Measurements from ENCODE around the gene TMBIM1.

Gene TMBIM1

DNA sequence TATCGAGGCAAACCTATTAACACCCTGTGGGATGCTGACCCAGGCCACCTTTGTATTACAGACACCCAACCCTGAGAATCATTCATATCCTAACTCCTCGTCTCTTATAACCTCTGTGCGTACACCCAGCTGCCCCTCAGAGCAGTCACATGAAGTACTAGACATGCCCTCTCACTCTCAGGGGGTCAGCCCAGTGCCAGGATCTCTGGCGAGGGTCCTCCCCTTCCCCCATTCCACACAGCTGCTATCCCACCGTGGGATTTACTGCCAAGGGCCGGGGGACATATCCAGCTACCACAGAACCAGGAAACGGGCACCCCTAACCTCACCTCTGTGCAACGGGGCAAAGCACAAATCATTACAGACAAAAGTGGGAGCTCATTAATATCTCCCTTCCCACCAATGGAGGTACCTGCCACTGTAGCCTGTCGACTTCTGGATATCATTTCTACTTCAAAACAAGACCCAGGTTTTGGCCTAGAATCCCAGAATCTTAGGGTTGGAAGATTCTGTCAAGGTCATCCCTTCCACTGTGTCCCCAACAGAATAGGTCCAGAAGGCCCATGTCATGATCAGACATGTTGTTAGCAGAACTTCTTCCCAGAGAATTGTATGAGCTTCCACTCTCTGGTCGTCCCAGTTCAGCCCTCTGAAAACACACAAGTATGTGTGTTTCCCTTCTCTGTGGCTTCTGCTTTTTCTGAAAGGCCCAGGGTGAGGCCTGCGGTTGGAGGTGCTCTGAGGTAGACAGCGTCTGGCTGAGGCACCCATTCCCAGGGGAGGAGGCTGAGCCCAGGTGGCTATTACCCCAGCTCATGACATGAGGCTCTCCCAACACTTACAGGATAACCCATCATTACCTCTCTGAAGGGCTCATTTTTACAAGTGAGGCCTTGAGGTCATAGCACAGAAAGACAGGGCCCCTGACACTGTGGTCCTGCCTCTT is 1.7 kb downstream of the TMBIM1 start:
- Histone ChIP-seq H3K4me2 (peak overlapping the region; percentile 62 to 99 (median 89)), H3K27ac (peak overlapping the region; percentile 67 to 94 (median 80)), H3K4me3 (peak overlapping the region in 8 of 10 experiments; percentile 60 to 84 (median 74); a peak in 13 of 20 replicates), H3K9me3 (replicated peaks in 1 of 11) (no peaks in the 10 kb centered on the region), H4K20me1 (peaks cover 0 to 57% (median 0%) of the 10 kb centered on the region in 11 experiments; a peak in 7 of 22 replicates), H3K36me3 (peaks cover 0 to 13% (median 0%) of the 10 kb centered on the region in 11 experiments; a peak in 4 of 22 replicates), H3K9ac (peak overlapping the region; percentile 63 to 92 (median 83); a peak in 21 of 22 replicates), H3K4me1 (peaks cover 58 to 92% (median 76%) of the 10 kb centered on the region in 10 experiments), H3K27me3 (no peaks in the 10 kb centered on the region)
- no peak for TF ChIP-seq Cebpa-rat (IDR thresholded peaks at IDR 0.05)

DNA sequence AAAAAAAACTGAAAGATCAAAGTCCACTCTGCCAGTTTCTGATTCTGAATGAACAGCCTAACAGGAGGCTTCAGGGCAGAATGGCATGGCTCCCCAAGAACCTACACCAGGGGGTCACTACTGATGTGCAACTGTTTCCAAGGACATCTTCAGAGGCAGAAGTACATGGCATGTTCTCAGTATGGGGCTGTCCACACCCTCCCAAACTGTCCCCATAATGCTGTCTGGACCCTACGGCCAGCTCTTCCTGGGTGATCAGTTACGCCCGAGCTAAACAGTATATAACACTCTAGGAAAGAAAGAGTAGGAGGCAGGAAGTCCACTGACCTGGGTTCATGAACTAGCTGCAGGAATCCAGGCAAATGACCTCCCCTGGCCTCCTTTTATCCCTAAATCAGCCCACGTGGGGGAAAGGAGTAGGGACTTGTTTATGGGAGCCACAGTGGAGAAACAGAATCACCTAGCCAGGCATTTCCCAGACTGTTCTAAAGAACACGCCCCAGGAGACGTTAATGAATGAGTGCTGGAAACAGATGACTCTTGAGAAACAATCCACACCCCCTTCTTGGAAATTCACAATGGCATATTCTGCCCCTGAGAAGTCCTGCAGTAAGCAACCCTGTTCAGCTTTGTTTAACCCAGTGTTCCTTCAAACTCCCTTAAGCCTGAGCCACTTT is 2.5 kb downstream of the TMBIM1 start:
- Histone ChIP-seq H3K9me3 (replicated peaks in 1 of 11) (no peaks in the 10 kb centered on the region), H3K4me3 (peak overlapping the region in 4 of 10 experiments; percentile 79 to 84 (median 81); a peak in 8 of 20 replicates), H3K4me2 (peak overlapping the region; percentile 62 to 99 (median 89)), H3K4me1 (peaks cover 66 to 98% (median 83%) of the 10 kb centered on the region in 10 experiments), H3K36me3 (peaks cover 0 to 21% (median 0%) of the 10 kb centered on the region in 11 experiments; a peak in 4 of 22 replicates), H4K20me1 (peaks cover 0 to 65% (median 0%) of the 10 kb centered on the region in 11 experiments; a peak in 7 of 22 replicates), H3K9ac (peak overlapping the region in 7 of 11 experiments; percentile 72 to 92 (median 87); a peak in 9 of 22 replicates), H3K27ac (peak overlapping the region in 10 of 11 experiments; percentile 67 to 94 (median 82); a peak in 17 of 22 replicates), H3K27me3 (no peaks in the 10 kb centered on the region)
- no peak for TF ChIP-seq Cebpa-rat (IDR thresholded peaks at IDR 0.05)

DNA sequence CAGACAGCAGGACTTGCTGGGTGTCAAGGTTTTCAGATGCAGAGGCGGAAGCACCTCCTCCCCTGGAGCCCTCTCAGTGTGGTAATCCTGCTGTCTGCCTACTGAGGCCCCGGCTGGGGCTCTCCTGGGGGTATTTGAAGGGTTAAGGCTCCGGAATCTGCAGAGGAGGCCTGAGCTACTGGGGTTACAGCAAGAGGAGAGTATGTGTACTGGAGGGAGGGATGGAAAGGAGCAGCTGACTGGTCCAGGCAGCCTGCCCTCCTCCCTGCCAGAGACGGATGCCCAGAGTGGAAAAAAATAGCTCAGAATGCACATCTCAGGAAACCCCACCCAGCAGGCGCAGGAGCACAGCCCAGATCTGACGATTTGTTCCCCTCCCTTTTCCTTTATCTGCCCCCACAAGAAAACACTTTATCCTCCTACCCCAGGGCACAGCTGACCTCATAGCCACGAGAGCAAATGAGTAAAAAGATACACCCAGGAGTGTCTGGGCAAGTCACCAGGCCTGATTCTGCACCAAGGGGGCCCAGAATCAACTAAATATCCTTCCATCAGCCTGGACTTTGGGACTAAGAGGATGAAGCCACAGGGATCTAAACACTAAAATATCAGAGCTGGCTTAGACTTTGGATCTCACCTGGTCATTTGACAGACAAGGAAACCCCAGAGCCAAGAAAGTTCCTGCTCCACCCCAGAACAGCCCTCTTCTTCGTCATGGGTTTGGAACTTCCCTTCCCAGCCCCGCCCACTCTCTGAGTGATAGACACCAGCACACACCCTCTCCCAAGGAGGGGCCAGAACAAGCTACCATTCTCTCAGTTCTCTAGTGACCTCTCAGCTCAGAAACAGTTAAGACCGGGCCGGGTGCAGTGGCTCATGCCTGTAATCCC is 5.5 kb downstream of the TMBIM1 start:
- Histone ChIP-seq H4K20me1 (peaks cover 0 to 95% (median 0%) of the 10 kb centered on the region in 11 experiments; a peak in 9 of 22 replicates), H3K27ac (peak overlapping the region; percentile 78 to 93 (median 87)), H3K4me2 (peak overlapping the region; percentile 85 to 99 (median 95)), H3K36me3 (peaks cover 0 to 51% (median 4%) of the 10 kb centered on the region in 11 experiments; a peak in 9 of 22 replicates), H3K4me3 (peak overlapping the region; percentile 46 to 70 (median 60)), H3K9ac (peak overlapping the region; percentile 71 to 84 (median 79)), H3K4me1 (peaks cover 82 to 98% (median 93%) of the 10 kb centered on the region in 10 experiments), H3K9me3 (replicated peaks in 1 of 11) (no peaks in the 10 kb centered on the region), H3K27me3 (no peaks in the 10 kb centered on the region)
- TF ChIP-seq Cebpa-rat (IDR thresholded peaks at IDR 0.05), result peak in 1 of 11 experiments; percentile 49; a peak in 1 of 22 replicates

DNA sequence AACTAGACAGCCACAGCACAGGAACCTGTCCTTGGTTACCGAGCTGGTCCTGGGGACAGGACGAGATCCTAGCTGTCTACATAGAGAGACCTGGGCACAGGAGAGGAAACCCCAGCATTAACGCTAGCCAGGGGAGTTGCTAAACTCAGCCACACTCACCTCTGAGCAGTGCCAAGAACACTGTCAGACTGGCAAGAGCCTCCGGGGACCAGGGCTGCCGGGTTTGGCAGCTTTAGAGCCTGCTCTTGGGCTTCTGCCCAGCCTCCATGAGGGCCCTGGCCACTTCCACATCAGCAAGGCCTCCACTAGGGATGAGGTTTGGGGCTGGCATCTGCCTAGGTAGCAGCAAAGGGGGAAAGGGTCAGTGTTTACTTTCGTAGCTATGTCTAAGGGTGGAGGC is 6.7 kb downstream of the TMBIM1 start:
- Histone ChIP-seq H4K20me1 (peaks cover 0 to 100% (median 0%) of the 10 kb centered on the region in 11 experiments; a peak in 9 of 22 replicates), H3K9me3 (replicated peaks in 1 of 11) (no peaks in the 10 kb centered on the region), H3K36me3 (peaks cover 4 to 63% (median 8%) of the 10 kb centered on the region in 11 experiments; a peak in 14 of 22 replicates), H3K27ac (peak overlapping the region; percentile 78 to 93 (median 87)), H3K27me3 (no peaks in the 10 kb centered on the region), H3K4me1 (peaks cover 70 to 93% (median 81%) of the 10 kb centered on the region in 10 experiments), H3K9ac (peak overlapping the region; percentile 71 to 84 (median 79)), H3K4me3 (peak overlapping the region; percentile 46 to 70 (median 60)), H3K4me2 (peak overlapping the region; percentile 85 to 99 (median 95))
- TF ChIP-seq Cebpa-rat (IDR thresholded peaks at IDR 0.05), result no peak

DNA sequence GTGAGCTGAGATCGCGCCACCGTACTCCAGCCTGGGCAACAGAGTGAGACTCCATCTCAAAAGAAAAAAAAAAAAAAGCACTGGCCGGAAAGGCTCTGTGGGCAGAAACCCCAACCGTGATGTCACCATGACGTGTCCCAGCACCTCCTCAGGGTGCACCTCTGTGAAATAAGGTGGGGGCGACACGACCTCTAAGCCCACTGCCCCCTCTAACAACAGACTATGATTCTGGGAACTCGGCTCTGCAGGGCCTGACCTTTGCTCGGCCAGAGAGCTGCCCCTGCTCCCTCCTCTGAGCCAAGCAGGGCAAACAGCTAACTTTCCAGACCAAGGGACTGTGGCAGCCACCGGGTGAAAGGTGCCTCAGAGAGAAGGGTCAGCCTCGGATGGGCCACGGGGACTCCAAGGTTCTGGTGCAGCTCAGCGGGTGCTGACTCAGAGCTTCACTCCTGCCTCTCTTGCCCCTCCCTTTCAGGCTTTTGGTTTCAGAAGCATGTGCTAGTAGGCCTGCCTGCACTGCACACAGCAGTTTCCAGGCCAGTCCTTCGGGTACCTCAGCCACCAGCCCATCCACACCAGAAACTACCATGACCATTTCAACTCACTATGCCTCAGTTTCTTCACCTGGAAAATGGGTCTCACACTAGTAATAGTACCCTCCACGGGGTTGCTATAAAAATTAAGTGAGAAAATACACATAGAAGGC is 8.0 kb downstream of the TMBIM1 start:
- Histone ChIP-seq H3K36me3 (peaks cover 4 to 77% (median 22%) of the 10 kb centered on the region in 11 experiments; a peak in 18 of 22 replicates), H3K9me3 (replicated peaks in 1 of 11) (no peaks in the 10 kb centered on the region), H3K4me1 (peaks cover 59 to 84% (median 68%) of the 10 kb centered on the region in 10 experiments), H4K20me1 (peaks cover 0 to 100% (median 4%) of the 10 kb centered on the region in 11 experiments; a peak in 8 of 22 replicates), H3K9ac (peak overlapping the region in 9 of 11 experiments; percentile 28 to 84 (median 41); a peak in 13 of 22 replicates), H3K4me2 (peak overlapping the region in 10 of 11 experiments; percentile 3 to 99 (median 96); a peak in 19 of 22 replicates), H3K27ac (peak overlapping the region in 10 of 11 experiments; percentile 82 to 93 (median 88); a peak in 15 of 22 replicates), H3K27me3 (no peaks in the 10 kb centered on the region), H3K4me3 (no peak overlapping the region; a peak in 1 of 20 replicates)
- no peak for TF ChIP-seq Cebpa-rat (IDR thresholded peaks at IDR 0.05)

DNA sequence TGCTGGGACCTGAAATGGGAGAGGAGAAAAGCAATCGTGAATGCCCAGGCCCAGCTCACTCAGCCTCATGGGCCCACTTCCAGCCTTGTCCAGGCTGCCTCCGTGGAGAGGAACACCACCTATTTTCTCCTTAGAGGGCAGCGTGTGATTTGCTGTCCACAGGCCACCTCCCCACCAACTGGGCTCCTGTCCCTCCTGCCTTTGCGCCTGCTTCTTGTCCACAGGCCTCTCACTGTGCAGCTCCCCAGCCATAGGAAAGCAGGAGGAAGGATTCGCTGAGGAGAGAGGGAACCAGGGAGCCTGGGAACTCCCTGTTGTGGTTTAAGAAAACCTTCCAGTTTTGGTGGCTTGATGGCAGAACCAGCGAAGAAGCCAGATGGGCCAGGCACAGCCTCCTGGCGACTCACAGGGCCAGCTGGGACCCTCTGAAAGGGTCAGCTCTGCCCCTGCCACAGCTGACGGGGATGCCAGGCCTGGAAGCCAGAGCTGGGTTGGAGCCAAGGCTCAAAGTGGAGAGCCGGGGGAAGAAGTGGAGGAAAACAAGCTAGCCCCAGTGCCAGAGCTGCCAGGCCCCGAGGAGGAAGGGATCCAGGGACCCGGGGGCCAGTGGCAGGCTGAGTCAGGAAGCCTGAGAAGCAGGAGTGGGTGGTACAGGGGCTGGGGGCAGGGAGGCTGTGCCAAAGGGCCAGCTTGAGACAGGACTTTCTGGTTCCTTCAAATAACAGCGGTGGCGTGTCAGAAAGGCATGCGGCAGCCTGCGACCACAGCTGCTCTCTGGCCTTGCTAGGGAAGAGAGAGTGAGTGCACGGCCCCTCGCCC is 9.9 kb downstream of the TMBIM1 start:
- peaks cover 49 to 78% (median 56%) of the 10 kb centered on the region in 10 experiments for H3K4me1 ChIP-seq
- H3K27ac ChIP-seq, result peak overlapping the region; percentile 48 to 76 (median 70)
- H4K20me1 ChIP-seq, result peaks cover 0 to 100% (median 4%) of the 10 kb centered on the region in 11 experiments; a peak in 8 of 22 replicates
- no peaks in the 10 kb centered on the region for H3K9me3 ChIP-seq (replicated peaks in 1 of 11)
- H3K36me3 ChIP-seq, result peaks cover 11 to 87% (median 40%) of the 10 kb centered on the region in 11 experiments; a peak in 21 of 22 replicates
- H3K4me3 ChIP-seq, result no peak overlapping the region; a peak in 1 of 20 replicates
- H3K4me2 ChIP-seq, result peak overlapping the region; percentile 38 to 99 (median 59)
- no peak for TF ChIP-seq Cebpa-rat (IDR thresholded peaks at IDR 0.05)
- no peaks in the 10 kb centered on the region for H3K27me3 ChIP-seq
- H3K9ac ChIP-seq, result peak overlapping the region; percentile 26 to 76 (median 62); a peak in 21 of 22 replicates

Measured in BLaER1 treated with 17β-estradiol and CSF1 and Interleukin-3, amounts not matched to agents 10 nM and 100 nM (cell line).